Activated B cell treated with CpG ODN at 0.5 μM for 24 hours (primary cell): Measurements from ENCODE around the gene AMZ1. TPM values are rescaled to one million over a fixed set of nuclear protein-coding genes. Genes with fewer than 3 reads are reported as not detected.
"Not testable (repeated sequence)": the region's sequence is repeated elsewhere in the genome, so short reads cannot be mapped to it uniquely, and the experiment has no call there.

ENCODE experiments used
- ATAC-seq: fragments of 200-7000 bp; cut with Tn5 transposase; one replicate; pipeline ENCODE4 v1.10.0; 2021; ENCODE audit warnings: low read depth, mild to moderate bottlenecking, moderate library complexity
- CTCF ChIA-PET: fragments of 350-600 bp; sonication (Branson Sonifier 250); formaldehyde crosslinking; loops from one replicate; lab custom pipeline; 2021; ENCODE audit warnings: antibody characterized with exemption; lab: Charles Lee
- POLR2A ChIA-PET: fragments of 350-600 bp; sonication (Branson Sonifier 250); formaldehyde crosslinking; loops from one replicate; lab custom pipeline; 2021; ENCODE audit warnings: antibody characterized with exemption; lab: Charles Lee
- DNase-seq: peaks from one replicate; pipeline ENCODE4 v3.0.0; 2022
- H3K27ac Mint-ChIP-seq: one replicate; pipeline ENCODE4 v1.8.0; 2020; ENCODE audit warnings: mixed read lengths
- H3K27me3 Mint-ChIP-seq: one replicate; pipeline ENCODE4 v1.8.0; 2021; ENCODE audit warnings: mixed read lengths
- H3K36me3 Mint-ChIP-seq: one replicate; pipeline ENCODE4 v1.8.0; 2021; ENCODE audit warnings: low read depth, mixed read lengths
- H3K4me1 Mint-ChIP-seq: one replicate; pipeline ENCODE4 v1.8.0; 2021; ENCODE audit warnings: mixed read lengths
- H3K4me3 Mint-ChIP-seq: one replicate; pipeline ENCODE4 v1.8.0; 2020; ENCODE audit warnings: mild to moderate bottlenecking, mixed read lengths
- H3K9me3 Mint-ChIP-seq: one replicate; pipeline ENCODE4 v1.8.0; 2020; ENCODE audit warnings: mixed read lengths
- intact Hi-C: fragments of 100-400 bp; cut with micrococcal nuclease; formaldehyde crosslinking; loops from one replicate; pipeline ENCODE4 v1.15.1; 2024
- total RNA-seq: library from RNA; stranded (reverse); gene quantifications from 2 replicates; pipeline ENCODE4 v1.2.3, GENCODE V29; 2022
- TF ChIP-seq, protein P1 (sequence below): fragments of 200-600 bp; IDR thresholded peaks from one replicate; pipeline ENCODE4 v1.8.0; 2022; ENCODE audit warnings: antibody characterized with exemption, mild to moderate bottlenecking

Gene AMZ1
- total RNA-seq, 1 donor from 2014 or later = 8.3 TPM

DNA sequence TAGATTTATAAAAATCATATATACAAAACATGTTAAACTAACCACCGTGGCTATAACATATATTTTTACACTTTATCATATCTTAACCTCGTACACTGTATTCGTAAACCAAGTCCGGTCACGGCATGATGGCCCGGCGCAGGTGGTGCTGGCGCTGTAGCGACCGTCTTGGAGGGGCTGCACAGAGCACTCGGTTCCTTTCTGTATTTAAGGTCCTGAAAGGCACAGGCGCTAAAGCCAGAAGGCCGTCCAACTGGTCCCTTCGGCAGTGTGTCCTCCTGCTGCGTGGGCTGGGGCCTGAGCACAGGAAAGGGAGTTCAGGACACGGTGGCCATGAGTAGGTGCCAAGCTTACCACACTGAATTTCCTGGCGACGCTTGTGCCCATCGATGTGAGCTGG lies 33.8 kb downstream of the AMZ1 start:
- intact Hi-C loops = loop anchor here (2.0 to 5.0 kb wide), 5 partner anchors 13 to 143 kb away; no protein-coding TSS in a partner anchor
- POLR2A ChIA-PET = interaction anchor here (1.0 kb wide), 1 partner anchor 9 kb away, joined by 4 read pairs; no protein-coding TSS in a partner anchor
- Mint-ChIP-seq H3K36me3 (peaks cover 38% of the 10 kb centered on the region), H3K27ac (no peak overlapping the region), H3K4me1 (peaks cover 46% of the 10 kb centered on the region), H3K27me3 (no peaks in the 10 kb centered on the region), H3K4me3 (no peak overlapping the region), H3K9me3 (no peaks in the 10 kb centered on the region)
- ATAC-seq (no peak), DNase-seq (no peak)
- CTCF ChIA-PET = interaction anchor here (1.5 kb wide), 1 partner anchor 36 kb away, joined by 6 read pairs; no protein-coding TSS in a partner anchor
- TF ChIP-seq, protein P1, sequence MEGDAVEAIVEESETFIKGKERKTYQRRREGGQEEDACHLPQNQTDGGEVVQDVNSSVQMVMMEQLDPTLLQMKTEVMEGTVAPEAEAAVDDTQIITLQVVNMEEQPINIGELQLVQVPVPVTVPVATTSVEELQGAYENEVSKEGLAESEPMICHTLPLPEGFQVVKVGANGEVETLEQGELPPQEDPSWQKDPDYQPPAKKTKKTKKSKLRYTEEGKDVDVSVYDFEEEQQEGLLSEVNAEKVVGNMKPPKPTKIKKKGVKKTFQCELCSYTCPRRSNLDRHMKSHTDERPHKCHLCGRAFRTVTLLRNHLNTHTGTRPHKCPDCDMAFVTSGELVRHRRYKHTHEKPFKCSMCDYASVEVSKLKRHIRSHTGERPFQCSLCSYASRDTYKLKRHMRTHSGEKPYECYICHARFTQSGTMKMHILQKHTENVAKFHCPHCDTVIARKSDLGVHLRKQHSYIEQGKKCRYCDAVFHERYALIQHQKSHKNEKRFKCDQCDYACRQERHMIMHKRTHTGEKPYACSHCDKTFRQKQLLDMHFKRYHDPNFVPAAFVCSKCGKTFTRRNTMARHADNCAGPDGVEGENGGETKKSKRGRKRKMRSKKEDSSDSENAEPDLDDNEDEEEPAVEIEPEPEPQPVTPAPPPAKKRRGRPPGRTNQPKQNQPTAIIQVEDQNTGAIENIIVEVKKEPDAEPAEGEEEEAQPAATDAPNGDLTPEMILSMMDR = no peak

DNA sequence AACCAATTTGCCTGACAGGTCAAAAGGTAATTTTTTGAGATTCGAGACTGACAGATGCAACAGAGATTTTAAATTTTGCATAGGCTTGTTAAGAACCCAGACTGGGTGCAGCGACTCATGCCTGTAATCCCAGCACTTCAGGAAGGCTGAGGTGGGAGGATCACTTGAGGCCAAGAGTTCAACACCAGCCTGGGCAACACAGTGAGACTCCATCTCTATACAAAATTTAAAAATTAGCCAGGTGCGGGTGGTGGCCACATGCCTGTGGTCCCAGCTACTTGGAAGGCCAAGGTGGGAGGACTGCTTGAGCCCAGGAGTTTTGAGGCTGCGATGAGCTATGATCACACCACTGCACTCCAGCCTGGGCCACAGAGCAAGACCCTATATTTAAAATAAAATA lies 34.6 kb downstream of the AMZ1 start:
- CTCF ChIA-PET = no interaction called here
- peaks cover 39% of the 10 kb centered on the region for H3K36me3 Mint-ChIP-seq

DNA sequence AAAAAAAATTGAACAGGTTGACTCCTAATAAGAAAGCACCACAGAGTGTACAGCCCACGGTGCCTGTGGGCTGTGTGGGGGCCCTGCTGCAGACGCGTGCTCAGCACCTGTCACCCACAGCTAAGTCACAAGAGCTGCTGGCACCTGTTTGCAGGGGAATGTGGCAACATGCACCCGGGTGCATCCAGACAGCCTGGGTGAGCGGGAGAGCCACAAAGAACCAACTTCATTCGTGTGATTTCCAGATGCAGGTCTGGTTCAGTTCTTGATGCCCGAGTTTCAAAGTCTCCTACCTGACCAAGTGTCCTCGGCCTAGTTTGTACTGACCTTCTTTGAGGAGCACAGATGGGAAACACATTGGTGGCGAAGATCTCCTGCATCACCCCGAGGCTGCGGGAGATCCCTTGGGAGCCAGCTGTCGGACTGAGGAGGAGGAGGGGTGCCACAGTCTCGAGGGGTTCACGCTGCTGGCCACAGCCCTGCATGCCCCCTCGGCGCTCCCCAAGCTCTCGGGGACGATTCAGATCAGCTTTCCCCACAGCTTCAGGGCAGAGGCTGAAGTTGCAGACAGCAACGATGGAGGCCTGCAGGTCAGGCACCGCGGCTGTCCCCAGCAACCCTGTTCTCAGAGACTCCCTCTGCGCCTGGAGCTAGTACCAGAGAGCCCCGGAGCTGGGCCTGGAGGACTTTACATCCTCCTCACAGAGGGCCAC lies 35.3 kb downstream of the AMZ1 start:
- Mint-ChIP-seq H3K9me3 (no peaks in the 10 kb centered on the region), H3K4me3 (no peak overlapping the region), H3K27ac (no peak overlapping the region), H3K4me1 (peaks cover 33% of the 10 kb centered on the region), H3K27me3 (no peaks in the 10 kb centered on the region), H3K36me3 (peaks cover 40% of the 10 kb centered on the region)
- TF ChIP-seq, protein P1 = no peak
- intact Hi-C loops = loop anchor here (5.0 kb wide), 2 partner anchors 34 to 99 kb away; no protein-coding TSS in a partner anchor
- DNase-seq = no peak
- POLR2A ChIA-PET = interaction anchor here (1.2 to 1.9 kb wide), 3 partner anchors 13 to 119 kb away, joined by 3 to 4 read pairs (median 3); no protein-coding TSS in a partner anchor
- CTCF ChIA-PET = interaction anchor here (1.7 kb wide), 1 partner anchor 14 kb away, joined by 6 read pairs; no protein-coding TSS in a partner anchor
- no peak for ATAC-seq

More for the DNA sequence above, 34.6 kb downstream of the AMZ1 start:
- H3K4me3 Mint-ChIP-seq = no peak overlapping the region
- H3K4me1 Mint-ChIP-seq = peaks cover 39% of the 10 kb centered on the region
- DNase-seq (no peak), ATAC-seq (no peak)
- POLR2A ChIA-PET = interaction anchor here (1.9 kb wide), 1 partner anchor 17 kb away, joined by 4 read pairs; no protein-coding TSS in a partner anchor
- intact Hi-C loops = loop anchor here (5.0 kb wide), 2 partner anchors 35 to 100 kb away; no protein-coding TSS in a partner anchor
- no peak overlapping the region for H3K27ac Mint-ChIP-seq
- TF ChIP-seq, protein P1 = no peak
- no peaks in the 10 kb centered on the region for H3K27me3 Mint-ChIP-seq
- H3K9me3 Mint-ChIP-seq = no peaks in the 10 kb centered on the region

DNA sequence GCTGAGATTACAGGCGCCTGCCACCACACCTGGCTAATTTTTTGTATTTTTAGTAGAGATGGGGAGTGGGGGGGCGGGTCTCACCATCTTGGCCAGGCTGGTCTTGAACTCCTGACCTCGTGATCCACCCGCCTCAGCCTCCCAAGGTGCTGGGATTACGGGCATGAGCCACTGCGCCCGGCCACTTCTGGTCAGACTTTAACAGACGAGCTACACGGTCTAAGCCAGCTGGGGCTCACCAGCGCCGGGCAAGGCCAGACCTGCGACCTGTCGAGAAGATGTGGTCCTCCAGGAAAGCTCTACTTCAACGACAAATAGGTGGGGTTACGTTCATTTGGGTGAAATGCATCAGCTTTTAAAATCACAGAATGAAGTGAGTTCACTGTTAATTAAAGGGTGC lies 36.0 kb downstream of the AMZ1 start:
- H3K27ac Mint-ChIP-seq, ATAC-seq, H3K27me3 Mint-ChIP-seq, H3K9me3 Mint-ChIP-seq, DNase-seq, H3K4me3 Mint-ChIP-seq: not testable (repeated sequence)
- CTCF ChIA-PET = interaction anchor here (1.7 kb wide), 1 partner anchor 14 kb away, joined by 6 read pairs; no protein-coding TSS in a partner anchor
- peaks cover 41% of the 10 kb centered on the region for H3K36me3 Mint-ChIP-seq
- H3K4me1 Mint-ChIP-seq = peaks cover 26% of the 10 kb centered on the region
- POLR2A ChIA-PET = interaction anchor here (1.2 to 1.9 kb wide), 3 partner anchors 14 to 118 kb away, joined by 3 to 4 read pairs (median 3); no protein-coding TSS in a partner anchor
- intact Hi-C loops = loop anchor here (5.0 kb wide), 2 partner anchors 33 to 98 kb away; no protein-coding TSS in a partner anchor

DNA sequence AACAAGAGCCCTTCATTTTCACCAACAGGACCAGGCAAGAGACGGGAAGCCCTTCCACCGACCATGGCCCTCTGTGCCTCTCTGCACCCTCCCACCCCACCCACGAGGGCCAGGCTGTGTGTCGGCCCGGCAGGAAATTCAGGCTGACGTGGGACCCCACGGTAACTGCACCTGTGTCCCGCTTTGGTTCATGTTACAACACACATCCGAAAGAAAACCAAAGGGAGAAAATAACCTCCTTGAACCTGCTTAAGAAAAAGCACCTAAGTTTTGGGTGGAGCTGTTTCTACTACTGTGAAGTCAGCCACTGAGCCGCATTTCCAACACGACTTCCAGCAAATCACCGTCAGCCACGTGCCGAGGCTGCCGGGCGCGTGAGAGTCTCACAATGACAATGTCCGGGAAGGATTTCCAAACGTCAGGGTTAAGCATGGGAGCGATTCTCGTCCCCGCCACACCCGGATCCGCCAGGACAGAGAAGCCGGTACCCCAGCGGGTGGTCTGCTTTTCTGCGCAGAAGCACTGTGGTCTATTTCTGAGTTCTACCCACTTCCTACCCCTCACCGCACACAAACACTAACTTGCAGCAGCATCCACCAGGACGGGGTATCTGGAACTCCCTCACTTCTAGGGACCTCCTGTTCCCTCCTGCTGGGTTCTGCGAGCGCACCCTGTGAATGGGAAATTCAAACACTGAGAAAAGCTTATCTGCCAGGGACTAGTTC lies 36.6 kb downstream of the AMZ1 start:
- peaks cover 23% of the 10 kb centered on the region for H3K4me1 Mint-ChIP-seq
- ATAC-seq (no peak), DNase-seq (no peak)
- CTCF ChIA-PET = interaction anchor here (1.7 kb wide), 1 partner anchor 15 kb away, joined by 6 read pairs; no protein-coding TSS in a partner anchor
- no peaks in the 10 kb centered on the region for H3K27me3 Mint-ChIP-seq
- POLR2A ChIA-PET = interaction anchor here (1.2 to 1.3 kb wide), 2 partner anchors 14 to 118 kb away, joined by 3 read pairs; no protein-coding TSS in a partner anchor
- no peak overlapping the region for H3K4me3 Mint-ChIP-seq
- H3K27ac Mint-ChIP-seq = no peak overlapping the region
- TF ChIP-seq, protein P1 = no peak
- H3K9me3 Mint-ChIP-seq = no peaks in the 10 kb centered on the region
- intact Hi-C loops = loop anchor here (5.0 kb wide), 2 partner anchors 33 to 98 kb away; no protein-coding TSS in a partner anchor
- peaks cover 45% of the 10 kb centered on the region for H3K36me3 Mint-ChIP-seq
